GM11168 (cell line): Measurements from ENCODE around the gene VSTM2L.

ENCODE experiments used
- in situ Hi-C: fragments of 300-500 bp; cut with MboI; formaldehyde crosslinking; loops from one replicate; pipeline ENCODE4 v1.12.0; 2022; ENCODE audit warnings: low sequenced_read_pairs; ENCODE audit not compliant: unreplicated experiment

Gene VSTM2L

DNA sequence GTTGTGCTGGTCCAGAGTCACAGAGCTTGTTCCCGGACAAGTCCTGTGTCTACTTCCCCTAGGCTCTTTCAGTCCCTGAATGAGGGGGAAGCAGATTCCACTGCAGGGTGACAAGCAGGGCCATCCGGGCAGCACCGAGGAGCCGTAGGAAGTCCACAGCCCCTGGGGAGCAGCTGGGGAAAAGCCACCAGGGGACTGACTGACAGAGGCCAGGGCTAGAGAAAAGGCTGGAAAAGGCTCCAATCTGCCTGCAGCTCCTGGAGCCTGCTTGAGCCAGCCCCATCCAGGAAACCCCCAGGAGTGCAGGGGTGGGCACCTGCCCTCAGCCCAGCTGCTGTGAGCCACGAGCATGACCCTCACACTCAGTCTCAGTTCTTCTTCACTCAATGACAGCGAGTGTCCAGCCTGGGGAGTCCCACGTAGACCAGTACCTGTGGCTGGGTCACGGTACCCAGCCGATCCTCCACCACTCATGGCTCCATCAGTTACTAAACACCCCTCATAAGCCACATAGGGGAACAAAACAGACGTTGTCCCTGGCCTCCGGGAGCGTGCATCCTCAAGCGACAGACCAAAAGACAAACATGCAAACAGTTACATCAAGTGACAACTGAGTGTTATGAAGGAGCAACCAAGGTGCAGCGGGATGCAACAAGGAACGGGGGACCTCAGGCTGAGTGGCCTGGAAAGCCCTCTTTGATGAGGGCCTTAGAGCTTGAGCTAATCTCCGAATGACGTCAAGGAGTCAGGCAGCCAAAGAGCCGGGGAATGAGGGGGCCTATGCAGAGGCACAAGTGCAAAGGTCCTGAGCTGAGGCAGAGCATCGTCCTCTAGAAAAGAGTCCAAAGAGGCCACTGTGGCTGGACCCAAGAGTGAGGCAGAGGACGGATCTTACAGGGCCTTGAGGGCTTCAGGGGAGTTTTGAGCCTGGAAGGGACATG lies 24.8 kb upstream of the VSTM2L start:
- in situ Hi-C loops = no loop called here

DNA sequence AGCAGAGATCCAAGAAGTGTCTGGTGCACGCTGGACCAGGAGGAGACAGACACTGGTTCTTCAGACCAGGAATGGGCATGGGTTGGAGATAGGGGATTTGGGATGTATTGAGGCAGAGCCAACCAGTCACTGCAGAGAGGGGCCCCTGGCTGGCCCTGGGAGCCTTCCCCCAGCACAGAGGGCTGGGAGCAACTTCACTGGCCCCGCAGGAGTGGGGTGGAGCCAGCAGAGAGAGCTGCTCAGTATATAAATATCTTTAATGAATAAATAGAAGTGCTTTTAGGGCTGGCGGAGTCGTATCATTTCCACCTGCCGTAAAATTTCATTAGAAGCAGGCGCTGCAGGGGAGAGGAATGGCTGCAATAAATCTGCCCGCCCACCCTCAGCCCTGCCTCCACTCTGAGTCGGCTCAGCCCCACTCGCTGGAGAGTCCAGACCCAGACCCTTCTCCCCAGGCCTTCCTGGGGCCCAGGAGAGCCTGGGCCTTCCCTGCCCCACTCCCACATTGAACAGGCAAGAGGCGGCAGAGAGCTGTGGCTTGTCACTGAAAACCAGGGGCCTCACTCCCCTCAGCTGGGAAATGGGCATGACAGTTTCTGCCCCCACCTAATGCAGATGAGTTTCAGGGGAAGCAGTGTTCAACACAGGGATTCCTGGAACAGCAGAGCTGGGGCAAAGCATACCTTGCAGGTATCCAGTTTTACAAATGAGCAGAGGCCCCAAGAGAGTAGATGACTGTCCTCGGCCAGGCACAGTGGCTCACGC lies 23.9 kb upstream of the VSTM2L start:
- in situ Hi-C loops = no loop called here

DNA sequence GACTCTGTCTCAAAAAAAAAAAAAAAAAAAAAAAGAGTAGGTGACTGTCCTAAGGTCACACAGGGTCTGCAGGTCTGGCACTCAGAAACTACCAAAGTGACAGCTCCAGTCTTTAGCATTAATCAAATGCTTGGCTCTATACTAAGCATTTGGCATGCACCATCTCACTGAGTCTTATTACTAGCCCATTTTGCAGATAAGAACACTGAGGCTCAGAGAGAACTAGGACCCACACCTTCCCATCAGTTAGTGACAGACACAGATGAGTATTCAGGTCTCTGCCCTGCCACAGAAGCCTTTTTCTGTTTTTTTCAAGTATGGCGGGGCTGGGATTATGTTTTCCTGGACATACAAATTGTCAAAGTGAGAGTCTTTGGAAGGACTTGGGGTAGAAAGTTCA lies 23.1 kb upstream of the VSTM2L start:
- in situ Hi-C loops = no loop called here

DNA sequence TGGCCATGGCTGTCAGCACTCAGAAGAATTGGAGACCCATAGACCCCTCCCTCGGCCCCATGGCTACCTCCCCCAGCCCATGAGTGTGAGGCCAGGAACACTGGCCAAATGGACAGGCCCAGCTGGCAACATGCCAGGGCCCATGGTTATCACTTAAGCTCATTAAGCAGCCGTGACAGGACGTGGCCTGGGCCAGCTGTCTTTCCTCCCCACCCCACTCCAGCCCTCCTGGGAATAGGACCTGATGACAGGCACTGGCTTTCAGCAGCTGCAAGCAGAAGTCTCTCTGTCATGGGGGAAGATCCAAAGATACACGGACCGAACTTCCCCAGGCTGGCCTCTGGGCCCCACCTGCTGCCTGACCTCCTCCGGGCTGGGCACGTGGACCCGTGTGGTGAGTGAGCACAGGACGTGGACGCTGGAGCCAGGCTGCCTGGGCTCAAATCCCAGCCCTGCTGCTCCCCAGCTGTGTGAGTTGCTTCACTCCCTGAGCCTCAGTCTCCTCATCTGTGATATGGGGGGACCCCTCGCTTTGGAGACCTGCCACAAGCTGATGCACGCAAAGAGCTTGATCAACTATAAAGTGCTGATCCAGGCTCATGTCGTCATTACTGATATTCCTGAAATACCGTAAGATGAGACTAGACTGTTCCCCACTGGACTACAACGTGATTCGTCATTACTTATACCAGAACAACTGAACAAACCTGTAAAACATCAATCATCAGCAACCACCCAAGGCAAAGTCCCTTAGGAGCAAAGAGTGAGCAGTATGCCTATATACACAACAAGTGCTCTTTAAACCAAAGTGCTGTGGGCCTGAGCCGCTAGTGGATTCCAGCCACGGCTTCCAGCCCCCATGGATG lies 22.0 kb upstream of the VSTM2L start:
- in situ Hi-C loops = no loop called here

DNA sequence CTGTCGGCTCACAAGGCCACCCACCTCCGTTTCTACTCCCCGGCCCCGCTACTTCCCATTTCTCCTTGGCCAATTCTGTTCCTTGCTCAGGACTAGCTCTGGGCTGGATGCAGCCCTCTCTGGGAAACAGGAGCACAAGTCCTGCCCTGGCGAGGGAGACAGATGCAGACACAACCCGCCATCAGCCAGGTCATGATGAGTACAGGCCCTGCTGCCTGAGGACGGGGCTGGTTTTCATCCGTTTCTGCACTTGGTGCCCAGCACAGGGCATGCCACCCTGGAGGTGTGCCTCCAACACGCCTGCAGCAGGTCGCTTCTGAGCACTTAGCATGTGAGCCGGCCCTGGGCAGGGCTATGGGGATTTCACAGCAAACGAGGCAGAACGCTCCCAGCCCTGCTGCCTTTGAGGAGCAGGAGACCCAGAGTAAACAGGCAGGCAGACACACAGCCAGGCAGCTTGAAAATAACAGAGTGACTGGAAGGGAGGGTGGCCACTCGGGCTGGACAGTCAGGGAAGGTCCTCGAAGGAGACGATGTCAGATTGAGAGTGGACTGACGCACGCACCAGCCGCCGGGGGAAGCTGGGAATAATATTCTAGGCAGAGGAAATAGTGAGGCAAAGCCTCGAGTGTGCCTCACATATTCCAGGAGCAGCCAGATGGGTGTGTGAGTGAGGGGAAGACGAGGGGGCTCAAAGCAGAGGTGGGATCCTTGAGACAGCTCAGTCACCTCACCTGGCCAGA lies 21.2 kb upstream of the VSTM2L start:
- in situ Hi-C loops = no loop called here

DNA sequence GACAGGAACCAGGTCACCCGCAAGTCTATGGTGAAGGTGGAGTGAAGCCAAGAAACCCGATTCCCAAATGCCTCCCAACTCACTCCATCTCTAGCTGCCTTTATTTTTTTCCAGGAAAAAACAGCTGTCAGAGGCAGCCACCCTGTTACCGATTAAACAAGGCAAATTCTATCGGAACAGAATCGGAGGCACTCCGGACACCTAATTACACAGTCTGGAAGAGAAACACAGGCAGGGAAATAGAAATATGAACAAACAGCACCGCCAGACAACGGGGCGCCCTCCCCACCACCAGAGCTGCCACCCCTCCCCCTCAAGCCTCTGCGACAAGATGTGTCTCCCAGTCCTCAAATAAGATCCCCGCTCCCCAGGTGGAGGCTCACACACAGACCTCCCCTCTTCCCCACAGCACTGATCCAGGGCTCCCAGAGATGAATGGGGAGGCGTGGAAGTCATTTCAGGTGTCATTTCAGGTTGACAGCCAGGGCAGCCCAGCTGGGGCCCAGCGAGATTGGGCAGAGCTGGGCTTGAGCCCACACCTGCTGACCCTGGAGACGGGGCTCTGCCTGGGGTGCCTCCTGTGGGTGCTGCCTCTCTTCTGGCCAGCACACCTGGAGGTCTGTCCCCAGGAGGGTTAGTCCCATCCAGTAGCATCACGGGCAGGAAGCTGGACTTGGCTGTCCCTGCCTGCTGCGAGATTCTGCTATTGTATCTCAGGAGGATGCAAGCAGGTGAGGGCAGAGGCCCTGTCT lies 19.8 kb upstream of the VSTM2L start:
- in situ Hi-C loops = no loop called here

DNA sequence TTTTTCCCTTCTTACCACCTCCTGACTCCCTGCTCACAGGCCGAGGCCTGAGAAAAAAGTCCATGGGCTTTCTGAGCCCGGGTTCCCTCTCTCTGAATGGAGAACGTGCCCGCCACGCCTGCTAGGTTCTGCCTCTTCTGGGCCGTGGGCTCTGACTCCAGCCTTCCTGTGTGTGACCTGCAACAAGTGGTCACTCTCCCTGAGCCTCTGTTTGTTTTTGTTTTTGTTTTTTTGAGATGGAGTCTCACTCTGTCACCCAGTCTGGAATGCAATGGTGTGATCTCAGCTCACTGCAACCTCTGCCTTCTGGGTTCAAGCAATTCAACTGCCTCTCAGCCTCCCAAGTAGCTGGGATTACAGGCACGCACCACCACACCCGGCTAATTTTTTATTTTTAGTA lies 17.9 kb upstream of the VSTM2L start:
- in situ Hi-C loops = no loop called here

DNA sequence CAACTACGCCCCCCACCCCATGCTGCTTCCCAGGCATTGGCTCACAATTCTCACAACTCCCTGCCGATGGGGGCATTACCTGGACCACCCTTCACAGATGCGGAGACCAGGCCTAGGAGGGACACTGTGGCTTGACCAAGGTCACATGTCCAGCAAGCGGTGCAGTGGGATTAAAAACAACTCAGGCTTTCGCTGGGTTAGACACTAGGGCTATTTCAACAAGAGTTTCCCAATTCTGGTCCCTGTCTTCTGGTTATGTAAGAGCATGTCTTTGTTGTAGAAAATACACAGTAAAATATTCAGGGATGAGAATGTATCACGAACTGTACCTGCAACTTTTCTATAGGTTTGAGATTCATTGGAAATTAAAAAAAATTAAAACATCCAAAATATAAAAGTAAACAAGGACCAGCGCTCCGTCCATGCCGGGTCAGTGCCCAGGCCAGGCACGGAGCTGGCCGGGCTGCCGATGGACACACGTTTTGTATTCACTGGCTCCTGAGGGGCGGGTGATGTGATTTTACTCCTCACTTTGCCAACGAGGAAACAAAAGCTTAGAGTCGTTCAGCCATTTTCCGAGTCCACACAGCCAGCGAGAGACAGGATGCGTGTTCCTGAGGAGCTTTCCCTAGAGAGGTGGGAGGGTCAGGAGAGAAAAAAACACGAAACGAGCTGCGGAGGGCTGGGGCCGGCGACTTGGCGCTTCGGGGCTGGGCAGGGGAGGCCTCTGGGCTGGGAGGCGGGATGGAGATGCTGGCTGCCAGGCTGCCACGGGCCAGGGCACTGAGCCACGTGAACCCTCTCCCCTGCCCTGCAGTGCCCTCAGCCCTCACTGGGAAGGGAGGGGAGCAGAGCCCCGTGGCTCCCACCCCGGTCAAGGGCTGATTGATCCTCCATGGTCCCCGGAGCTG lies 17.1 kb upstream of the VSTM2L start:
- in situ Hi-C loops = no loop called here

DNA sequence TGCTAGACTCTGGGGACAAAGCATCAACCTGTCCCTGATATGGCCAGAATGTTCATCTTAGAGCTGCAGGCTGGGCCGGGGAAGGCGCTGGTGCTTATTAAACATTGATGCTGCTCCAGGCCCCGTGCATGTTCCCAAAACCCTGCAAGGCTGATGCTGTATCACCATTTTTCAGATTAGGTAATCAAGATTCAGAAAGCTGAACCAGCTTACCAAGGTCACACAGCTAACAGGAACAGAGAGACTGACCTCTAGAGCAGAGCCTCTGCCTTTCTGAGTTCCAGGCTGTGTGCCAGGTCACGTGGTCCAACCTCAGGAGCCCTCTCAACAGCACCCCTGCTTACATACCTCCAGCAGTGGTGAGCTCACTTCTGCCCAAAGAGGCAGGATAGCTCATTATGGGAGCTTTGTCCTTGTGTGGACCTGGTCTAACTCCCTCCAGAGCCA lies 16.1 kb upstream of the VSTM2L start:
- in situ Hi-C loops = no loop called here

DNA sequence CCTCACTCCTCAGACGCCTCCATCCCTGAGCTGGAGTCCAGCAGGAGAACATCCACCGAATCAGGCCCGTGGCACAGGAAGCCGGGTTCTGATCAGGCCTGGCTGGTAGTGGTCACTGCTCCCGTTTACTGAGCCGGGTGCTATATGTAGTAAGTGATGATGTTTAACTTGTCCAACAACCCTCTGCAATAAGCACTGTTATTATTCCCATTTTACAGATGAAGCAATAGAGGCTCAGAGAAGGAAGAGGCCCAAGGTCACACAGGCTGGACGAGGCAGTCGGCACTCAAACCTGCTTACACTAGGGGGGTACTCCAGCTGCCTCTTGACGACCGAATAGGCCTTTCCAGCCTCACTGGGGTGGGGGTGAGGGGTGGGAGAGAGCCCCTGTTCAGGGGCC lies 14.3 kb upstream of the VSTM2L start:
- in situ Hi-C loops = no loop called here

DNA sequence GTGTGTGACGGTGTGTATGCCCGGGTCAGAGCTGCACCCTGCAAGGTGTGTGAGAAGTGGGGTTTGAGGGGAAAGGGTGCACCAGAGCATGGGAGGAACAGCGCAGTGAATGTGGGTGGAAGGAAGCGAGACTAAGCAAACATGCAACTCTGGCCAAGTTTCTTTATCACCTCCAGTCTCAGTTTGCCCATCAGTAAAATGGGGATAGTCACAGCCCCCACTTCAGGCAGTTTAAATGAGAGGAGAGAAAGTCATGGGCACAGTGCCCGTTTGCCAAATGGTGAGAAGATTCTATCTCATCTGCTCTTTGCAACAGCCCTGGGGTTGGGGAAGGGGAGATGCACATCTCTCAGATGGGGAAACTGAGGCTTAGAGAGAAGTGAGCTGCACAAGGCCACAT lies 12.8 kb upstream of the VSTM2L start:
- in situ Hi-C loops = no loop called here

DNA sequence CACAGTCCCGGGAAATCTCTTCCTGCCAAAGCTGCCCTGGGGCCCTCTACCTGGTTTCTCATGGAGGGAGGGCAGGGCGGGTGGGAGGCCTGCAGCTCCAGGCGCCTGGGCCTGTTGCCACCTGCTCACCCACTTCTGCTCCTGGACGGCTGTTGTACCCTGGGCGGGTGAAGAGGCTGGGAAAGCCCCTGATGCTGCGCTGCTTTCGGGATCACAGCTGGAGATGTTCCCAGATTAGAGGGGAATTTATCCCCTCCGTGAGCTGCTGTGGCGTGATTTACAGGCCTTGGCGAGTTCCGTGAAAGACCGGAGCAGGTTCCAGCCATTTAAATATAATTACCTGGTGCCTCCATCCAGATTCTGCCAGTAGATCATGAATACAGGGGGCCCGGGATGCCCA lies 12.3 kb upstream of the VSTM2L start:
- in situ Hi-C loops = no loop called here

DNA sequence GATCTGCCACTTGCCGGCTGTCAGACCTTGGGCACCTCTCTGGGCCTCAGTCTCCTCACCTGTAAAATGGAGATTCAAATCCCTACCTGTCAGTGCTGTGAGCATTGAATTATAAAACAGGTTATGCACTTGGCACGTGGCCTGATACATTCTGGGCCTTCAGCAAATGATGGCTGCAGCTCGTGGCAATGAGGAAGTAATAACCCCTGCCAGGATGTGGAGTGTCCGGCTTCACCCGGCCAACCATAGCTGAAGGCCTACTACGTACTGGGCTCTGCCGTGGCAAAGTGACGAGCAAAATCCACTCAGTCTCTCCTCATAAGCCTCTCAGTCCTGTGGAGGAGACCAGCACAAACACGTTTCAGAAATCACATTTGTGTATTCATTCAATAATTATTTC lies 10.9 kb upstream of the VSTM2L start:
- in situ Hi-C loops = no loop called here

DNA sequence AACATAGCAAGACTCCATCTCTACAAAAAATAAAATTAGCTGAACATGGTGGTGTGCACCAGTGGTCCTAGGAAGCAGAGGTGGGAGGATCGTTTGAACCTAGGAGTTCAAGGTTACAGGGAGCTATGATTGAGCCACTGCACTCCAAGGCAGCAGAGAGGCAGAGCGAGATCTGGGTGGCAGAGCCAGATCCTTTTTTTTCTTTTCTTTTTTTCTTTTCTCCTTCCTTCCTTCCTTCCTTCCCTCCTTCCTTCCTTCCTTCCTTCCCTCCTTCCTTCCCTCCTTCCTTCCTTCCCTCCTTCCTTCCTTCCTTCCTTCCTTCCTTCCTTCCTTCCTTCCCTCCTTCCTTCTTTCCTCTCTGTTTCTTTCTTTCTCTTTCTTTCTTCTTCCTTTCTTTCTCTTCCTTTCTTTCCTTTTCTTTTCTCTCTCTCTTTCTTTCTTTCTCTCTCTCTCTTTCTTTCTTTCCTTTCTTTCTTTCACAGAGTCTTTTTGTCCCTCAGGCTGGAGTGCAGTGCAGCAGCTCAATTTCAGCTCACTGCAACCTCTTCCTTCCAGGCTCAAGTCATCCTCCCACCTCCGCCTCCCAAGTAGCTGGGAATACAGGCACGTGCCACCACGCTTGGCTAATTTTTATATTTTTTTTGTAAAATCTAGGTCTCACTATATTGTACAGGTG lies 9.2 kb upstream of the VSTM2L start:
- in situ Hi-C loops = no loop called here

DNA sequence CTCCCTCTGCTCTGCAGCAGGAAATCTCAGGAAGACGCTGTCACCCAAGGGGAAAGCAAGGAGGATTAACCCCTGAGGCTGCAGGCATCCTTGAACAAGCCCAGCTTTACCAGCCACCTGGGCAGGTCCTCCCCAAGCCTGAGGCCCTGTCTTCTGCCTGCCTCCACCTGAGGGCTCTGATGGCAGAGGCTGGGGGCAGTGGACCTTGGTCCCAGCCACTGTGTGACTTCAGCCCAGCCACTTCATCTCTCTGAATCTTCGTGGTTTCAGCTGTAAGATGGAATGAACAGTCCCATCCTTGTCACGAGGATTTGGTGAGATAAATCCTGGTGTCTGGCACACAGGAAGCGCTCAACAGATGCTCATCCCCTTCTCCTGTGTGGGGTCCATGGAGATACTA lies 8.5 kb upstream of the VSTM2L start:
- in situ Hi-C loops = no loop called here

DNA sequence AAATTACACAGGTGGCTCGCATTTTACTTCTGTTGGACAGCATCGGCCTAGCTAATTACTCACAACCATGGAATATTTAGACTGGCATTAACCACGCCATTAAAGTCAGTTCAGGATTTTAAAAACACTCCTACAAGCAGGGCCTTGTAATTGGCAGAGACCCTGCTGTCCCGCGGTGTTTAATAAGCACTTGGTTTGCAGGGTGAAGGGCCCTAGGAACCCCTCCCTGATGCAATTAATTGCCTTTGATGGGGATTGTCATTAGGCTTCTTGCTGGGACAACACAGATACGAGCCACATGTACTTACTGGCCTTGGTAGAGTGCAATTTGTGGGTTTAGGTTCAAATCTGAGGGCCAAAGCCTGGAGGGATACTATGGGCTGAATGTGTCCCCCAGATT lies 7.8 kb upstream of the VSTM2L start:
- in situ Hi-C loops = no loop called here

DNA sequence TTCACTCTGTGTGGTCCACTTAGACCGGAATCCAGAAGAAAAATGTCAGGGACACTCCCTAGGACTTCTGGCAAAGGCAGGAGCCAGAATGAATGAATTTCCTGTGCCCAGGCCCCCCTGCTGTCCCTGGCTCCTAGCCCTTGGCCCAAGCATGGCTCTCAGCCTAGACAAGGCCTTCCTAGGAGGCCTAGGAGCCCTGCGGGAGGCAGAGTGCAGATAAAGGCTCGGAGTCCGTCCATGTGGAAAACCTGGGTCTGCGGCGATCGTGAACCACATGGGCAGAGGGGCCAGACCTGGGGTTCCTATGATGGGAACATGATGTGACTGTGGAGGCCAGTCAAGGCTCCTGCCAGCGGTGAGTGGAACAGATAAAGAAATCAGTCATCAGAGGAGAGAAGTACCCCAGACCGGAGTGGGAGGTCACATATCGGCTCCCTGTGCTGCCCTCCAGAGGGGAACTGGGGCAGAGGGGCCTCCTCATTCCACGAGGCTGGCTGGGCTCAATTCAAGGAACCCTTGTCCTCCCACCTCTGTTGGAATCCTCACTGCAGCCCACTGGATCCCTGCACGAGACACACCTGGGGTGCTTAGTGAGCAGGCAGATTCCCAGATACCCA lies 5.9 kb upstream of the VSTM2L start:
- in situ Hi-C loops = no loop called here
